ENCODE measurements around the gene UVRAG. TPM values are rescaled to one million over a fixed set of nuclear protein-coding genes. Genes with fewer than 3 reads are reported as not detected.

Gene UVRAG
- total RNA-seq, 1 donor from 2014 or later: 31.0 TPM

DNA sequence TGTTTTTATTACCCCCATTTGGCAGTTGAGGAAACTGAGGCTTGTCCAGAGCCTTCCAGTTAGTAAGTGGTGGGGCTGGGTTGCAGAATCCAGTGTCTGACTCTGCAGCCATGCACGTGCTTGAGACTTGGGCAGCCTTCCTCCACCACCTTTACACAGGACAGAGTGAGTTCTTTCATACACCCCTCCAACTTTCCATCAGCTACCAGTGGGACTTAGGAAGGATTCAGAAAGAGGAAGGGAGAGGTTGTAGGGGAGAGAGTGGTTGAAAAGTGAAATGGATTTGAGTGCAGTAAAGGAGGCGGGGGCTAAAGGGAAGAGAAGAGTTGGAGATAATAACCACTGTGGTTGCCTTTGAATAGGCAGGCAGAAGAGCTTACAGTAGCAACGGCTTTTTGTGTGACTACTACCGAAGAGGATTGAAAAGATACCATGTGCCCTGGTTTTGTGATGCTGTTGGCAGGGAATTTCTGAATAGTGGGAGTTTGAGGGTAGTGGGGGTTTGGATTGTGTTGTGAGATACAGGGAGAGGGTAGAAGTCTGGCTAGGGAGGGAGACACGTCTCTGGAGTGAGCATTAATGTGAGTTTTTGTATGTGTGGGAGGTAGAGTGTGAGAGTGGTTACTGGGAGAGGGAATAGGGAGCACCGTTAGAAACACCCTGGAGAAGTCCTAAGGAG, 1.7 kb downstream of the UVRAG start:
- Histone ChIP-seq H3K36me3 (no peaks in the 10 kb centered on the region), H3K9me3 (no peaks in the 10 kb centered on the region), H3K4me3 (peak overlapping the region; percentile 95), H3K27ac (peak overlapping the region; percentile 93), H3K4me1 (peaks cover 47% of the 10 kb centered on the region), H3K27me3 (no peaks in the 10 kb centered on the region)
- TF ChIP-seq CTCF (IDR thresholded peaks at IDR 0.05): no peak
- DNase-seq (no peak), ATAC-seq (no peak)
- intact Hi-C loops (cut with DNase I): no loop called here

DNA sequence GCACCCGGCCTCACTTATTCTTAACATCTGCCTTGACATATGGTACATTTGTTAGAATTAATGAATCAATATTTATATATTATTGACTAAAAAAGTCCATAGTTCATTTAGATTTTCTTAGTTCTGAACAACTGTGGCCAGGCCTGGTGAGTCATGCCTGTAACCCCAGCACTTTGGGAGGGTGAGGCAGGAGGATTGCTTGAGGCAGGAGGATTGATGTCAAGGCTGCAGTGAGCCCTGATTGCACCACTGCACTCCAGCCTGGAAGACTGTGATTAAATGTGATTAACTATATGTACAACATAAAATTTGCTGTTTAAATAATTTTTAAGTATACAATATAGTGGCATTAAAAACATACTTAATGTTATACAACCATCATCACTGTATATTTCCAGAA, 5.6 kb downstream of the UVRAG start:
- TF ChIP-seq CTCF (IDR thresholded peaks at IDR 0.05): no peak
- Histone ChIP-seq H3K36me3 (no peaks in the 10 kb centered on the region), H3K9me3 (no peaks in the 10 kb centered on the region), H3K27me3 (no peaks in the 10 kb centered on the region), H3K4me3 (no peak overlapping the region), H3K4me1 (peaks cover 66% of the 10 kb centered on the region), H3K27ac (no peak overlapping the region)
- no peak for DNase-seq
- no peak for ATAC-seq
- intact Hi-C loops (cut with DNase I): no loop called here

DNA sequence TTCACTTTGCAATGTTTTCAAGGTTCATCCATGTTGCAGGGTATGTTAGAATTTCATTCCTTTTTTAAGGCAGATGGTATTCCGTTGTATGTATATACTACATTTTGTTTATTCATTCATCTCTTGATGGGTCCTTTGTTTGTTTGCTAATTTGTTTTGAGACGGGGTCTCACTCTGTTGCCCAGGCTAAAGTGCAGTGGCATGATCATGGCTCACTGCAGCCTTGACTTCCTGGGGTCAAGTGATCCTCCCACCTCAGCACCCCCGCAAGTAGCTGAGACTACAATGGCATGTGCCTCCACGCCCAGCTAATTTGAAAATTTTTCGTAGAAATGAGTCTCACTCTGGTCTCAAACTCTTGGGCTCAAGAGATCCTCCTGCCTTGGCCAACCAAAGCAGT, 6.2 kb downstream of the UVRAG start:
- H3K4me1 ChIP-seq: peaks cover 71% of the 10 kb centered on the region

DNA sequence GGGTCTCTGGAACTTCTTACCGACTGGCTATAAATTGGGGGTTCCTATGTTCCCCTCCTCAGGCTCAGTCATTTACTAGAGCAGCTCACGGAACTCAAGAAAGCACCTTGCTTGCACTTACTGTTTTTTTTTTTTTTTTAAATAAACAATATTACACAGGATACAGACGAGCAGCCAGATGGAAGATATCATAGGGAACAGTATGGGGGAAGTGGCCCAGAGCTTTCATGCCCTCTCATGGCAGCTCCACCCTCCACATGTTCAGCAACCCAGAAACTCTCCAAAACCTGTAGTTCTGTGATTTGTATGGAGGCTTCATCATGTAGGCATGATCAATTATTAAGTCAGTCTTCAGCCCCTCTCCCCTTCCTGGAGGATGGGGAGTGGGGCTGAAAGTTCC, 7.5 kb downstream of the UVRAG start:
- intact Hi-C loops (cut with DNase I): no loop called here
- TF ChIP-seq CTCF (IDR thresholded peaks at IDR 0.05): no peak

More for the DNA sequence above, 6.2 kb downstream of the UVRAG start:
- no peaks in the 10 kb centered on the region for H3K36me3 ChIP-seq
- no peak overlapping the region for H3K4me3 ChIP-seq
- TF ChIP-seq CTCF (IDR thresholded peaks at IDR 0.05): no peak
- H3K27me3 ChIP-seq: no peaks in the 10 kb centered on the region
- DNase-seq (no peak), ATAC-seq (no peak)
- intact Hi-C loops (cut with DNase I): no loop called here
- no peak overlapping the region for H3K27ac ChIP-seq
- H3K9me3 ChIP-seq: no peaks in the 10 kb centered on the region

GRCh38 chr11:75823415-75823814, 8.4 kb downstream of the UVRAG start:
- Histone ChIP-seq H3K4me1 (peaks cover 72% of the 10 kb centered on the region), H3K9me3 (no peaks in the 10 kb centered on the region), H3K36me3 (no peaks in the 10 kb centered on the region), H3K27ac (peak overlapping the region; percentile 49), H3K27me3 (no peaks in the 10 kb centered on the region), H3K4me3 (no peak overlapping the region)
- no peak for ATAC-seq
- DNase-seq: no peak
- no peak for TF ChIP-seq CTCF (IDR thresholded peaks at IDR 0.05)
- intact Hi-C loops (cut with DNase I): no loop called here

More for the DNA sequence above, 7.5 kb downstream of the UVRAG start:
- H3K27ac ChIP-seq: peak overlapping the region; percentile 21
- H3K4me3 ChIP-seq: no peak overlapping the region
- H3K36me3 ChIP-seq: no peaks in the 10 kb centered on the region
- no peak for ATAC-seq
- no peaks in the 10 kb centered on the region for H3K27me3 ChIP-seq
- peaks cover 71% of the 10 kb centered on the region for H3K4me1 ChIP-seq
- H3K9me3 ChIP-seq: no peaks in the 10 kb centered on the region
- no peak for DNase-seq

- no peak for ATAC-seq
- Histone ChIP-seq H3K4me1 (peaks cover 70% of the 10 kb centered on the region), H3K9me3 (no peaks in the 10 kb centered on the region), H3K36me3 (no peaks in the 10 kb centered on the region), H3K4me3 (no peak overlapping the region), H3K27me3 (no peaks in the 10 kb centered on the region), H3K27ac (peak overlapping the region; percentile 49)
- intact Hi-C loops (cut with DNase I): no loop called here
- no peak for DNase-seq
- no peak for TF ChIP-seq CTCF (IDR thresholded peaks at IDR 0.05)
These were observed 8.9 kb downstream of the UVRAG start for GRCh38 chr11:75823946-75824345.
